Panc1 (cell line): ENCODE results near the gene TNS2. TPM values are rescaled to one million over a fixed set of nuclear protein-coding genes. Genes with fewer than 3 reads are reported as not detected.

Source experiments
- ATAC-seq: fragments of 200-7000 bp; cut with Tn5 transposase; 2 replicates; pipeline ENCODE4 v1.9.1; 2020; ENCODE audit warnings: mild to moderate bottlenecking, moderate library complexity
- BruUV-seq: library from RNA; stranded (reverse); fragments of 400-500 nt; replicated peaks from 2 replicates; lab custom pipeline; 2021; lab: Mats Ljungman, UMichigan
- CTCF ChIA-PET: fragments of 300-600 bp; sonication (Branson Sonifier 250); formaldehyde crosslinking; loops from one replicate; lab custom pipeline; 2022; ENCODE audit warnings: antibody characterized with exemption; lab: Charles Lee
- POLR2A ChIA-PET: fragments of 300-600 bp; sonication (Branson Sonifier 250); formaldehyde crosslinking; loops from one replicate; lab custom pipeline; 2022; ENCODE audit warnings: antibody characterized with exemption; lab: Charles Lee
- DNase-seq: peaks from one replicate; pipeline ENCODE4 v3.0.0-alpha.2; 2010; ENCODE audit warnings: low read depth, low spot score
- H3K27ac ChIP-seq: 2 replicates; pipeline ENCODE4 v1.5.1; 2011; ENCODE audit warnings: mild to moderate bottlenecking, low read length, inconsistent platforms
- H3K27me3 ChIP-seq: fragments of 200-500 bp; sonication (Bioruptor generic); 2 replicates; pipeline ENCODE4 v1.6.0; 2014; ENCODE audit warnings: low read length, inconsistent platforms; ENCODE audit not compliant: control insufficient read depth, insufficient read depth
- H3K36me3 ChIP-seq: fragments of 200-500 bp; sonication (Bioruptor generic); 2 replicates; pipeline ENCODE4 v1.5.1; 2014; ENCODE audit warnings: inconsistent platforms, mild to moderate bottlenecking, low read length, moderate library complexity; ENCODE audit not compliant: control insufficient read depth, insufficient read depth
- H3K4me1 ChIP-seq: 2 replicates; pipeline ENCODE4 v1.5.1; 2011; ENCODE audit warnings: inconsistent platforms, mild to moderate bottlenecking, low read length, moderate library complexity; ENCODE audit not compliant: control insufficient read depth, insufficient read depth
- H3K4me3 ChIP-seq, 2 experiments: 2 replicates each; pipeline ENCODE4 v1.5.1; 2011 to 2012; ENCODE audit warnings: low read depth in 2 of 2, low read length in 2 of 2, mild to moderate bottlenecking in 2 of 2, inconsistent platforms in 1 of 2, moderate library complexity in 1 of 2
- H3K9me3 ChIP-seq: fragments of 200-500 bp; sonication (Bioruptor generic); 2 replicates; pipeline ENCODE4 v1.5.1; 2014; ENCODE audit warnings: low read depth, mild to moderate bottlenecking, inconsistent platforms, low read length, moderate library complexity; ENCODE audit not compliant: control insufficient read depth, insufficient read depth
- POLR2AphosphoS5 ChIP-seq: IDR thresholded peaks from 2 replicates; pipeline ENCODE4 v1.6.1; 2012; ENCODE audit warnings: mild to moderate bottlenecking, low read depth, low read length, moderate library complexity
- REST ChIP-seq, 2 experiments: IDR thresholded peaks; 2 replicates each; pipeline ENCODE4 v1.6.1; 2011 to 2012; ENCODE audit warnings: low read depth in 2 of 2, control low read depth in 1 of 2, low read length in 1 of 2, mild to moderate bottlenecking in 1 of 2, moderate library complexity in 1 of 2; ENCODE audit not compliant: insufficient read depth in 1 of 2
- SIN3A ChIP-seq: IDR thresholded peaks from 2 replicates; pipeline ENCODE4 v1.6.1; 2012; ENCODE audit warnings: low read depth, mild to moderate bottlenecking, low read length, moderate library complexity, borderline replicate concordance; ENCODE audit not compliant: insufficient read depth
- TCF7L2 ChIP-seq: IDR thresholded peaks from 2 replicates; pipeline ENCODE4 v1.6.1; 2011; ENCODE audit warnings: mild to moderate bottlenecking, low read depth, low read length, inconsistent platforms
- in situ Hi-C: cut with HindIII; loops from 2 replicates; pipeline ENCODE4 v1.10.0; 2016; ENCODE audit warnings: low sequenced_read_pairs, low pct_unique_long_range_greater_than_20kb
- intact Hi-C: fragments of 100-400 bp; cut with micrococcal nuclease; formaldehyde crosslinking; loops from one replicate; pipeline ENCODE4 v1.10.0; 2022; ENCODE audit not compliant: unreplicated experiment
- total RNA-seq: library from RNA; stranded (reverse); gene quantifications from one replicate; pipeline ENCODE4 v1.2.1, GENCODE V29; 2021; ENCODE audit not compliant: unreplicated experiment
- TF ChIP-seq, protein P1 (sequence below): fragments of 450-650 bp; IDR thresholded peaks from 2 replicates; pipeline ENCODE4 v1.5.1; 2017; ENCODE audit warnings: mild to moderate bottlenecking

Gene TNS2
- total RNA-seq, 1 experiment from 2014 or later: 48.1 TPM

DNA sequence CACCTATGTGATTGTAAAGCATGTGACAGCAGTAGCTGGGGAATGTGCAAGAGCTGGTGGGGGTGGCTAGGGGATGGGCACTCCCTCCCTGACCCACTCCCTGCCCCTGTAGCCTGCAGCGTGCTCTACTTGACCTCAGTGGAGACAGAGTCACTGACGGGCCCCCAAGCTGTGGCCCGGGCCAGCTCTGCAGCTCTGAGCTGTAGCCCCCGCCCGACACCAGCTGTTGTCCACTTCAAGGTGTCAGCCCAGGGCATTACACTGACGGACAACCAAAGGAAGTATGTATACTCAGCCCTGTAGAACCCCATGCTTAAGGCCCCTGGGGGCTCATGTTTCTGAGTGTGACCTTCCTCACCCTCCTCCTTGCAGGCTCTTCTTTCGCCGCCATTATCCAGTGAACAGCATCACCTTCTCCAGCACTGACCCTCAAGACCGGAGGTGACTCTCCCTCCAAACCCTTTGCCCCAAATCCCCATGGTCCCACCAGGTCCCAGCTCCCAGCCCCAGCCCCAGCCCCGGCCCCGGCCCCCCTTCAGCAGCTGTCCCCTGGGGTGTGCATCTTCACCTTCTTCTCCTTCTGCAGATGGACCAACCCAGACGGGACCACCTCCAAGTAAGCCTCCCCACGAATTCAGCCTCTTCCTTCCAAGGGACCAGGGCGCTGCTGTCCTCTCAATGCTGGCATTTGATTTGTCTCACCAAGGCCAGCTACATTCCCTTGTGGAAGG, 13.3 kb downstream of the TNS2 start:
- H3K27ac ChIP-seq: no peak overlapping the region
- peaks cover 13% of the 10 kb centered on the region for H3K4me1 ChIP-seq
- H3K9me3 ChIP-seq: no peaks in the 10 kb centered on the region
- in situ Hi-C loops (no loop called here), intact Hi-C loops (loop anchor here (10.0 kb wide), 1 partner anchor 92 kb away; no protein-coding TSS in a partner anchor)
- DNase-seq: no peak
- no peaks in the 10 kb centered on the region for H3K27me3 ChIP-seq
- ChIA-PET POLR2A (no interaction called here), CTCF (no interaction called here)
- no peak for TF ChIP-seq SIN3A
- no peak overlapping the region for H3K4me3 ChIP-seq
- no peak for ATAC-seq
- no peaks in the 10 kb centered on the region; the same call in 1 of the 2 replicates for H3K36me3 ChIP-seq
- BruUV-seq: no TSS peak

GRCh38 chr12:53063708-53064612, 14.1 kb downstream of the TNS2 start:
- Histone ChIP-seq H3K4me1 (peaks cover 13% of the 10 kb centered on the region), H3K36me3 (no peaks in the 10 kb centered on the region; the same call in 1 of the 2 replicates), H3K4me3 (no peak overlapping the region), H3K27me3 (no peaks in the 10 kb centered on the region), H3K27ac (no peak overlapping the region), H3K9me3 (no peaks in the 10 kb centered on the region)
- ATAC-seq (no peak), DNase-seq (no peak)
- intact Hi-C loops: loop anchor here (10.0 kb wide), 1 partner anchor 91 kb away; no protein-coding TSS in a partner anchor
- CTCF ChIA-PET: no interaction called here
- POLR2A ChIA-PET: no interaction called here
- in situ Hi-C loops: no loop called here
- BruUV-seq: TSS peak; percentile 86
- TF ChIP-seq POLR2AphosphoS5 (no peak), SIN3A (no peak), REST (IDR thresholded peaks at IDR 0.05; ENCODE audit: insufficient read depth in 1 of 2, low read depth in 2 of 2, low read length in 1 of 2) (no peak), TCF7L2 (no peak)
- TF ChIP-seq, protein P1, sequence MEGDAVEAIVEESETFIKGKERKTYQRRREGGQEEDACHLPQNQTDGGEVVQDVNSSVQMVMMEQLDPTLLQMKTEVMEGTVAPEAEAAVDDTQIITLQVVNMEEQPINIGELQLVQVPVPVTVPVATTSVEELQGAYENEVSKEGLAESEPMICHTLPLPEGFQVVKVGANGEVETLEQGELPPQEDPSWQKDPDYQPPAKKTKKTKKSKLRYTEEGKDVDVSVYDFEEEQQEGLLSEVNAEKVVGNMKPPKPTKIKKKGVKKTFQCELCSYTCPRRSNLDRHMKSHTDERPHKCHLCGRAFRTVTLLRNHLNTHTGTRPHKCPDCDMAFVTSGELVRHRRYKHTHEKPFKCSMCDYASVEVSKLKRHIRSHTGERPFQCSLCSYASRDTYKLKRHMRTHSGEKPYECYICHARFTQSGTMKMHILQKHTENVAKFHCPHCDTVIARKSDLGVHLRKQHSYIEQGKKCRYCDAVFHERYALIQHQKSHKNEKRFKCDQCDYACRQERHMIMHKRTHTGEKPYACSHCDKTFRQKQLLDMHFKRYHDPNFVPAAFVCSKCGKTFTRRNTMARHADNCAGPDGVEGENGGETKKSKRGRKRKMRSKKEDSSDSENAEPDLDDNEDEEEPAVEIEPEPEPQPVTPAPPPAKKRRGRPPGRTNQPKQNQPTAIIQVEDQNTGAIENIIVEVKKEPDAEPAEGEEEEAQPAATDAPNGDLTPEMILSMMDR: no peak
